MCF 10A (cell line): Measurements from ENCODE around the gene NXNL2. TPM values are rescaled to one million over a fixed set of nuclear protein-coding genes. Genes with fewer than 3 reads are reported as not detected.

Source experiments
- BruUV-seq: library from RNA; stranded (reverse); fragments of 400-500 nt; replicated peaks from 2 replicates; lab custom pipeline; 2021; lab: Mats Ljungman, UMichigan
- CTCF ChIA-PET: fragments of 300-600 bp; sonication (Branson Sonifier 250); formaldehyde crosslinking; extraction: SDS; loops from one replicate; lab custom pipeline; 2021; ENCODE audit warnings: antibody characterized with exemption, inconsistent platforms; lab: Yijun Ruan, JAX
- POLR2A ChIA-PET: fragments of 300-600, 350-650 bp; sonication (Branson Sonifier 250); formaldehyde crosslinking; extraction: SDS; loops from one replicate; lab custom pipeline; 2020; ENCODE audit warnings: antibody characterized with exemption, inconsistent platforms; lab: Yijun Ruan, JAX
- DNase-seq: peaks from one replicate; pipeline ENCODE4 v3.0.0-alpha.2; 2018; ENCODE audit not compliant: unreplicated experiment
- H3K27ac Mint-ChIP-seq: one replicate; pipeline ENCODE4 v1.8.0; 2022; ENCODE audit warnings: mild to moderate bottlenecking, low read depth, mixed read lengths; ENCODE audit not compliant: unreplicated experiment
- H3K27me3 Mint-ChIP-seq: one replicate; pipeline ENCODE4 v1.8.0; 2022; ENCODE audit warnings: mixed read lengths; ENCODE audit not compliant: insufficient read depth, unreplicated experiment
- H3K36me3 Mint-ChIP-seq: one replicate; pipeline ENCODE4 v1.8.0; 2022; ENCODE audit warnings: mild to moderate bottlenecking, moderate library complexity, mixed read lengths; ENCODE audit not compliant: insufficient read depth, unreplicated experiment
- H3K4me1 Mint-ChIP-seq: one replicate; pipeline ENCODE4 v1.8.0; 2022; ENCODE audit warnings: mixed read lengths; ENCODE audit not compliant: insufficient read depth, unreplicated experiment
- H3K4me3 Mint-ChIP-seq: one replicate; pipeline ENCODE4 v1.8.0; 2022; ENCODE audit warnings: mild to moderate bottlenecking, moderate library complexity, mixed read lengths; ENCODE audit not compliant: unreplicated experiment
- H3K9me3 Mint-ChIP-seq: one replicate; pipeline ENCODE4 v1.8.0; 2022; ENCODE audit warnings: mixed read lengths; ENCODE audit not compliant: unreplicated experiment
- intact Hi-C: fragments of 100-400 bp; cut with micrococcal nuclease; formaldehyde crosslinking; loops from 2 replicates; pipeline ENCODE4 v1.14.1; 2022
- total RNA-seq: library from RNA; stranded (reverse); gene quantifications from 2 replicates; pipeline ENCODE4 v1.2.3, GENCODE V29; 2022
- TF ChIP-seq, protein P1 (sequence below): fragments of 200-600 bp; IDR thresholded peaks from one replicate; pipeline ENCODE4 v1.8.0; 2022; ENCODE audit warnings: antibody characterized with exemption, mild to moderate bottlenecking; ENCODE audit not compliant: unreplicated experiment

The NXNL2 gene
- total RNA-seq, 1 experiment from 2014 or later, result 0.49 TPM

DNA sequence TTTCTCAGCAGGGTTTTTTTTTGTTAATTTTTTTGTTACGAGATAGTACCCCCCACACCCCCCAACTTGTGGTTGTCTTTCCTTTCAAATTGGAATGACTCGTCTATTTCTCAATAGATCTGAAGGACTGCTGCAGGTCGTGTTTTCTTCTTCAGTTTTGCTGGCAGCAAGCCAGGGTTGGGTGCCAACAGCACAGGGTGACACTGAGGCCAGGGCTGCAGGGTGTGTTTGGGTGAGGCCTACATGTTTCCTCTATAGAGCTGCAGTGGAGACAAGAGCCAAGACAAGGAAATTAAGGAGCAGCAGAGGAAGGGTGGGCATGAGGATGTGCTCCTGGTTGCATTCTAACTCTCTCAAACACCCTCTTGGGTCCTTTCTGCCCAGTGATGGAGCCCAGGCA is 52.2 kb downstream of the NXNL2 start:
- Mint-ChIP-seq H3K36me3 (peaks cover 6% of the 10 kb centered on the region), H3K27me3 (no peaks in the 10 kb centered on the region), H3K4me1 (peaks cover 33% of the 10 kb centered on the region), H3K9me3 (no peaks in the 10 kb centered on the region), H3K4me3 (no peak overlapping the region), H3K27ac (peak overlapping the region; percentile 76)
- ChIA-PET CTCF (interaction anchor here (1.1 to 1.4 kb wide), 3 partner anchors 10 to 486 kb away, joined by 3 to 4 read pairs (median 3); no protein-coding TSS in a partner anchor), POLR2A (interaction anchor here (0.6 to 1.2 kb wide), 2 partner anchors 16 to 483 kb away, joined by 3 to 4 read pairs; no protein-coding TSS in a partner anchor)
- BruUV-seq, result no TSS peak
- DNase-seq, result peak; percentile 84
- intact Hi-C loops, result no loop called here
- TF ChIP-seq, protein P1, sequence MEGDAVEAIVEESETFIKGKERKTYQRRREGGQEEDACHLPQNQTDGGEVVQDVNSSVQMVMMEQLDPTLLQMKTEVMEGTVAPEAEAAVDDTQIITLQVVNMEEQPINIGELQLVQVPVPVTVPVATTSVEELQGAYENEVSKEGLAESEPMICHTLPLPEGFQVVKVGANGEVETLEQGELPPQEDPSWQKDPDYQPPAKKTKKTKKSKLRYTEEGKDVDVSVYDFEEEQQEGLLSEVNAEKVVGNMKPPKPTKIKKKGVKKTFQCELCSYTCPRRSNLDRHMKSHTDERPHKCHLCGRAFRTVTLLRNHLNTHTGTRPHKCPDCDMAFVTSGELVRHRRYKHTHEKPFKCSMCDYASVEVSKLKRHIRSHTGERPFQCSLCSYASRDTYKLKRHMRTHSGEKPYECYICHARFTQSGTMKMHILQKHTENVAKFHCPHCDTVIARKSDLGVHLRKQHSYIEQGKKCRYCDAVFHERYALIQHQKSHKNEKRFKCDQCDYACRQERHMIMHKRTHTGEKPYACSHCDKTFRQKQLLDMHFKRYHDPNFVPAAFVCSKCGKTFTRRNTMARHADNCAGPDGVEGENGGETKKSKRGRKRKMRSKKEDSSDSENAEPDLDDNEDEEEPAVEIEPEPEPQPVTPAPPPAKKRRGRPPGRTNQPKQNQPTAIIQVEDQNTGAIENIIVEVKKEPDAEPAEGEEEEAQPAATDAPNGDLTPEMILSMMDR, result no peak

DNA sequence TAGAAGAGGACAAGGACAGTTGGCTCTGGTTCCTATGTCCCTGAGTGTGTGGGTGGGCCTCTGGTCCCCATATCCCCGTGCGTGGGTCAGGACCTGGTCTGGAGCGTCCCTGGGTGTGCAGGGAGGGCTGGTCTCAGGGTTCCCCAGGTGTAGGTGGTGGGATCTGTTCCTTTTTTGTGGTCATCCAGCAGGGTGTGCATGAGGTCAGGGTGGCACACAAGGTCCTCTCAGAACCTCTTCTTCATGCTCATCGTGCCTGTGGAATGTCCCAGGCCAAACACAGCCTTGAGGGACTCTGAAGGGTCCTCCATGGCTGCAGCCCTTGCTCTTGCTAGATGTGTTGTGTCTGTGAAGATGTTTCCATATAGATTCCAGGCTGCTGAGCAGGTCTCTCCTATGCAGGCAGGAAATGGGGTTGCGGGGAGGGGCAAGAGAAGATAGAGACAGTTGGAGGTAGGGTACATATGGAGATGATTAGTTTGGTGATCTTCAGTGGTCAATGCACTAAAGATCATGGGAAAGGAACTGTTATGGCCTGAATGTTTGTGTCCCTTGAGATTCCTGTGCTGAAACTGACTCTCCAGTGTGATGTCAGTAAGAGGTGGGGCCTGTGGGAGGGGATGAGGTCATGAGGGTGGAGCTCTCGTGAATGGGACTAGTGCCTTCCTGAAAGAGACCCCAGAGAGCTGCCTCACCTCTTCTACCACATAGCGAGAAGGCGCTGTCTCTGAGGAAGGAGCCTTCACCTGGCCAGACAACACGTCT is 53.1 kb downstream of the NXNL2 start:
- intact Hi-C loops, result no loop called here
- no peak overlapping the region for H3K4me3 Mint-ChIP-seq

GRCh38 chr9:88589656-88590055 is 54.7 kb downstream of the NXNL2 start:
- Mint-ChIP-seq H3K9me3 (no peaks in the 10 kb centered on the region), H3K27me3 (no peaks in the 10 kb centered on the region), H3K36me3 (peaks cover 6% of the 10 kb centered on the region), H3K27ac (no peak overlapping the region), H3K4me3 (no peak overlapping the region), H3K4me1 (peaks cover 20% of the 10 kb centered on the region)
- POLR2A ChIA-PET, result no interaction called here
- CTCF ChIA-PET, result interaction anchor here (1.3 kb wide), 1 partner anchor 411 kb away, joined by 4 read pairs; no protein-coding TSS in a partner anchor
- no peak for DNase-seq
- TF ChIP-seq, protein P1, result no peak
- no TSS peak for BruUV-seq
- intact Hi-C loops, result loop anchor here (5.0 kb wide), 3 partner anchors 63 to 637 kb away; no protein-coding TSS in a partner anchor

More for the DNA sequence above, 53.1 kb downstream of the NXNL2 start:
- ChIA-PET CTCF (interaction anchor here (1.1 kb wide), 1 partner anchor 481 kb away, joined by 3 read pairs; no protein-coding TSS in a partner anchor), POLR2A (no interaction called here)
- peaks cover 6% of the 10 kb centered on the region for H3K36me3 Mint-ChIP-seq
- H3K9me3 Mint-ChIP-seq, result no peaks in the 10 kb centered on the region
- TF ChIP-seq, protein P1, result no peak
- H3K27me3 Mint-ChIP-seq, result no peaks in the 10 kb centered on the region
- DNase-seq, result no peak
- BruUV-seq, result no TSS peak
- peaks cover 33% of the 10 kb centered on the region for H3K4me1 Mint-ChIP-seq
- no peak overlapping the region for H3K27ac Mint-ChIP-seq

- TF ChIP-seq, protein P1, result no peak
- Mint-ChIP-seq H3K4me3 (no peak overlapping the region), H3K36me3 (peaks cover 6% of the 10 kb centered on the region), H3K27ac (no peak overlapping the region), H3K9me3 (no peaks in the 10 kb centered on the region), H3K4me1 (peaks cover 20% of the 10 kb centered on the region), H3K27me3 (no peaks in the 10 kb centered on the region)
- ChIA-PET CTCF (interaction anchor here (0.6 to 1.5 kb wide), 6 partner anchors 12 to 662 kb away, joined by 3 to 4 read pairs (median 4); no protein-coding TSS in a partner anchor), POLR2A (no interaction called here)
- intact Hi-C loops, result loop anchor here (5.0 kb wide), 3 partner anchors 62 to 638 kb away; no protein-coding TSS in a partner anchor
- DNase-seq, result peak; percentile 48
- BruUV-seq, result no TSS peak
These were observed 55.7 kb downstream of the NXNL2 start for GRCh38 chr9:88590558-88591146.
